Ascending aorta (tissue), 2 donors: Measurements from ENCODE around the gene DUSP22. TPM values are rescaled to one million over a fixed set of nuclear protein-coding genes. Genes with fewer than 3 reads are reported as not detected.

ENCODE experiments used
- DNase-seq, 2 donors: peaks; one replicate each; pipeline ENCODE4 v3.0.0-alpha.2; 2019; ENCODE audit warnings: low spot score in 2 of 2
- H3K27ac ChIP-seq, 2 donors: fragments of 200-600 bp; sonication (generic); one replicate each; pipeline ENCODE4 v1.5.1; 2016 to 2017; ENCODE audit warnings: mild to moderate bottlenecking in 1 of 2
- H3K27me3 ChIP-seq: fragments of 200-600 bp; sonication (generic); one replicate; pipeline ENCODE4 v1.5.1; 2017
- H3K36me3 ChIP-seq, 2 donors: fragments of 200-600 bp; sonication (generic); one replicate each; pipeline ENCODE4 v1.5.1; 2016
- H3K4me1 ChIP-seq, 2 donors: fragments of 200-600 bp; sonication (generic); one replicate each; pipeline ENCODE4 v1.5.1; 2016 to 2017; ENCODE audit warnings: mild to moderate bottlenecking in 1 of 2
- H3K4me3 ChIP-seq, 2 donors: fragments of 200-600 bp; sonication (generic); one replicate each; pipeline ENCODE4 v1.5.1; 2016 to 2017; ENCODE audit warnings: mild to moderate bottlenecking in 1 of 2
- H3K9me3 ChIP-seq, 2 donors: fragments of 200-600 bp; sonication (generic); one replicate each; pipeline ENCODE4 v1.5.1; 2016
- CTCF ChIP-seq, 3 experiments: fragments of 200-600 bp in 2 of 3; fragments of 450-650 bp in 1 of 3; sonication (generic) in 2 of 3; IDR thresholded peaks; one replicate each; pipeline ENCODE4 v1.5.1; 2016 to 2019; ENCODE audit warnings: antibody characterized with exemption in 3 of 3, mild to moderate bottlenecking in 1 of 3, moderate library complexity in 1 of 3
- intact Hi-C: fragments of 100-400 bp; cut with DNase I; formaldehyde crosslinking; loops from one replicate; pipeline ENCODE4 v1.15.1; 2023
- total RNA-seq: library from RNA; depleted of rRNA; stranded (reverse); fragments of >200 nt; gene quantifications from one replicate; pipeline ENCODE4 v1.1.0, GENCODE V29; 2016

DUSP22 gene
- total RNA-seq, 1 donor from 2014 or later, result 216 TPM

- Histone ChIP-seq H3K27ac (no peak overlapping the region), H3K36me3 (no peaks in the 10 kb centered on the region), H3K4me3 (no peak overlapping the region), H3K4me1 (peaks cover 0 to 4% of the 10 kb centered on the region in 2 donors), H3K9me3 (no peaks in the 10 kb centered on the region), H3K27me3 (no peaks in the 10 kb centered on the region)
- DNase-seq, result no peak
- intact Hi-C loops, result no loop called here
- TF ChIP-seq CTCF (IDR thresholded peaks at IDR 0.05), result no peak
Observed at GRCh38 chr6:397604-398003, 105.3 kb downstream of the DUSP22 start.

GRCh38 chr6:398065-398464 is 105.8 kb downstream of the DUSP22 start:
- Histone ChIP-seq H3K4me3 (no peak overlapping the region), H3K4me1 (peaks cover 0 to 1% of the 10 kb centered on the region in 2 donors), H3K27me3 (no peaks in the 10 kb centered on the region), H3K27ac (no peak overlapping the region), H3K9me3 (no peaks in the 10 kb centered on the region), H3K36me3 (no peaks in the 10 kb centered on the region)
- TF ChIP-seq CTCF (IDR thresholded peaks at IDR 0.05), result no peak
- intact Hi-C loops, result no loop called here
- DNase-seq, result no peak

GRCh38 chr6:398558-399078 is 106.3 kb downstream of the DUSP22 start:
- no peaks in the 10 kb centered on the region for H3K27me3 ChIP-seq
- TF ChIP-seq CTCF (IDR thresholded peaks at IDR 0.05), result no peak
- no peak for DNase-seq
- H3K36me3 ChIP-seq, result no peaks in the 10 kb centered on the region
- H3K4me1 ChIP-seq, result no peaks in the 10 kb centered on the region
- H3K27ac ChIP-seq, result no peak overlapping the region
- no peaks in the 10 kb centered on the region for H3K9me3 ChIP-seq
- intact Hi-C loops, result no loop called here
- no peak overlapping the region for H3K4me3 ChIP-seq

GRCh38 chr6:399785-400534 is 107.7 kb downstream of the DUSP22 start:
- TF ChIP-seq CTCF (IDR thresholded peaks at IDR 0.05), result no peak
- no peaks in the 10 kb centered on the region for H3K36me3 ChIP-seq
- no peak for DNase-seq
- H3K9me3 ChIP-seq, result no peaks in the 10 kb centered on the region
- intact Hi-C loops, result no loop called here
- H3K27ac ChIP-seq, result no peak overlapping the region
- no peaks in the 10 kb centered on the region for H3K27me3 ChIP-seq
- no peaks in the 10 kb centered on the region for H3K4me1 ChIP-seq
- no peak overlapping the region for H3K4me3 ChIP-seq

GRCh38 chr6:400815-401214 is 108.5 kb downstream of the DUSP22 start:
- DNase-seq, result no peak
- no peak for TF ChIP-seq CTCF (IDR thresholded peaks at IDR 0.05)
- Histone ChIP-seq H3K4me3 (no peak overlapping the region), H3K9me3 (no peaks in the 10 kb centered on the region), H3K36me3 (no peaks in the 10 kb centered on the region), H3K27ac (no peak overlapping the region), H3K27me3 (no peaks in the 10 kb centered on the region), H3K4me1 (no peaks in the 10 kb centered on the region)
- intact Hi-C loops, result no loop called here

Other genes starting within 250 kb of the DUSP22 start
- 1.3 TPM for gene IRF4, start 99.3 kb downstream of the DUSP22 start, total RNA-seq